ENCODE measurements around the gene SETD3.

SETD3 gene

GRCh38 chr14:99418242-99418641, 62.4 kb downstream of the SETD3 start:
- no peak for DNase-seq

GRCh38 chr14:99416909-99417308, 63.8 kb downstream of the SETD3 start:
- no peak for DNase-seq

- peak; percentile 78 for DNase-seq
Observed at GRCh38 chr14:99415496-99416281, 65.0 kb downstream of the SETD3 start.

- no peak for DNase-seq
Observed at GRCh38 chr14:99413911-99414310, 66.7 kb downstream of the SETD3 start.

DNA sequence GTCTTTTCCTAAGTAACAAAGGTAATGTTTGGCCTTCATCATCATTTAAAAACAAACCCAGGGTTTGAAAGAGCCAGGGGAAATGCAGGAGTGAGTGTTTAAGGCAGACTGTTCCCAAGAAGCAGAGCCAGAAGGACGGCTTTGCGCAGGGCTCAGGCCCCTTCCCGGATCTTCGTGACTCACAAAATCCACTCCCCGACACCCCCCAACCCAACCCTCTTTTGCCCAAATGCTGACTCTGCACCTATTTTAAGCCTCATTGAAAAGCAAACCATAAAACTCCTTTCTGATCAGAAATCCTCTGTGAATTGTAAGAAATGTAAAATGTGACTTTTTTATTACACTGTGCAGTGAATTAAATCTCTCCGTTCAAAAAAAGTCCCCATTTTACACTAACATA, 67.5 kb downstream of the SETD3 start:
- no peak for DNase-seq

DNA sequence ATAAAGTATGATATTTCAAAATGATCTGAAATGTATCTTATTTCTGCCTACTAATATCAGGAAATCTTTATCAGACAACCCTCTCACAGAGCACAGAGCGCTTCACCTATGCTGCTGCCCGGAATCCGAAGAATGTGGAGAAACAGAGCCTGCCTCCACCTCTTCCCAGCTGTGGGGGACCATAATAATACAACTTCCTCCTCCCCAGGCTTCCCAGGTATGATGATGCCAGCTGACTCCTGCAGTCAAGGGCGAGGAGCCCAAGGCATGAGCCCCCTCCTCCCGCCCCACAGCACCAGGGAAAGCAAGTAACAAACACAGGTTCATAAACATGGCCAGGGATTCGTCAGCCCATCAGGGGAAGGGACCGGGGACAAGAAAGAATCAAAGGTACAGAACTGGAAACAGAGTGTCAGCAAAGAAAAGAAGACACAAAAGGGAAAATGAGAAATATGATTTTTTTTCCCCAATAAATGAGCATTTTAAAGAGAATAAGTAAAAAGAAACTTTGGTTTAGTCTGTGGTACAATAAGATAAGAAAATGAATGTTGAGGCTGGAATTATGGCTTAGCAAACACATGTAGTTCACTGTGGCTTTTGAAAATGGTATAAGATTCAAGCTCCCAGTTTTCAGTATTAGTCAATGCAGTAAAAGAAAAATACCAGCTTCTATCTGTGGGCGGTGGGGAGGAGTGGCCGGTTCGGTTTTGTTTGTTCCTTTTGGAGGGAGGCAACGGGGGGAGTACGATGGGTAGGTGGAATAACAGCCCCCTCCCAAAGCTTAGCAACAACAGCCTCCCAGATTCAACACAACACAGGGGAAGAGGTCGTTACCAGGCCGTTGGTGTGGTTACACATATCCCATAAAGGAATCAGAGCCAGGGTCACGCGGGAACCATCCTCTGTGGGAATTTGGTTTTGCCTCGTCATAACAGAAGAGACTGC, 68.3 kb downstream of the SETD3 start:
- DNase-seq = no peak

- no peak for DNase-seq
Observed at GRCh38 chr14:99410019-99410418, 70.6 kb downstream of the SETD3 start.

DNA sequence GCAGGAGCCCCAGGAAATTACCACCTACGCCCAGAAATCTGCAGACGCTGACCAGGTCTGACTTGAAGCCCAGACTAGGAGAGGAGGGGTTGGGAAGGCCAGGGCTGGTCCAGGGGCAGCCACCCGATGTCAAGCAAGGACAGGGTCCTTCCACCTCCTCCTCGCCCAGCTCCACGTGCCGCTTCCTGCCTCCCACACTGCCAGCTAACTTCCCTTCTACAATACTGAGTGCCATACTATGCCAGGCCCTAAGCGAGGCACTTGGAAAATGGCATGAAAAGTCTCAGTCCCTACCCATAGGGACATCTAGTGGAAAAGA, 71.7 kb downstream of the SETD3 start:
- DNase-seq = no peak

DNA sequence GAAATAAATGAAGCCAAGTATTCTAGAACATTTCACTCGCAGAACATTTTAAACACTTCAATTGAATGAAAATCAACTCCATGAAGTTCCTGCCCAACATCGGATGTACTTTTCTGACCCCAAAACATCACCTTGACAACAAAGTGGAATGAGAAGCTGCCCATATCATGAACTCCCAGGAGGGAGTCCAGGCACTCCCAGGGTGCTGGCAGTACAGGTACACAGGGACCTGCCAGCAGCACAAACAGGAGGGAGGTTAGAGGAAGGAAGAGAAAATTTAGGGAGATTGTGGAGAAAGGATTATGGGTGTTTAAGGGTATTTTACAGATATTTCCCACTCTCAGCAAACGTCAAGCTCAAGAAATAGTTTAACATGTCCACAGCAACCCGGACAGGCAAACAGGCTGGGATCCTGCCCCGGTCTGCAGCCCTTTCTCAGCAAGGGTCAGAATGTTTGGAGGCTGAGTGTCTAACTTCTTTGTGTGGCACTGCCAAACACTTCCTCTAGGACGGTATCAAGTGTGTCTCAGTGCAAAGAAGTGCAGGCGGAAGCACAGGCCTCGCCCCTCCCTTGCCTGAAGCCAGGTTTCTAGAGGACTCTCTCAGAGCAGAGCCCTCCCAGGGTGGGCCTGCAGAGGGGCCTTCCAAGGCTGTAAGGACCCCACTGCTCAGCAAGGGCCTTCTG, 72.2 kb downstream of the SETD3 start:
- no peak for DNase-seq

DNA sequence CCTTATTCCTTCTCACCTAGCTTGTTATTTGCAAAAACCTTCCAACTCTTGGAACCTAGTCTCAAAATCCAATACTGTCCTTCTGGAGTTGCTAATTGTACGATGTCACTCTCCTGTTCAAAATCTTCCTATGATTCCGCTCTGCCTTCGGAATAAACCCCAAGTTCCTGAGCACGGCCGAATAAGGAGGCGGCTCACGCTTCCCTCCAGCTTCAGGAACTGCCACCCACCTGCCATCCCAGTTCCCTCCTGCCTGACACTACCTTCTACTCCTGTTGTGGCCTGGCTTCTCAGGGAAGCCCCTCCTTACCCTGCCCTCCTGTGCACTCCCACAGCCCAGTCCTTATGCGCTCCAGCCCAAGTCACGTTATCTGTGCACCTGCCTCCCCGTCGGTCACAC, 73.2 kb downstream of the SETD3 start:
- DNase-seq = no peak

DNA sequence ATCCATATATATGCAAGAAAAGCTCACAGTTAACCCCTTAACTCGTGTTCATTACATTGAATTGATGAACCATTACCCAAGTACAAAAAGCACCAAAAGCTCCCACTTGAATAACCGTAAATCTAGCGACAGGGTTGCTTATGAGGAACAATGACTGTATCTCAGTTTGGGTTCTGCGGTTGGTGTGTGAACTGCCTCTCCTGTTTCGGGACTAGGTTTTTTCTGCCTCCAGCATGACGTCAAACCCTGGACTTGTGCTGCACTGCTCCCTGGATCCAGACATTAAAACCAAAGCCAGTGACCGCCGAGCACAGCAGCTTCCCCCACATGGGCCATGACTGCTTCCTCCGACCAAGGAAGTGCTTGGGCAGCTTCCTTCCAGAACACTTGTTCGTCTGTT, 77.7 kb downstream of the SETD3 start:
- no peak for DNase-seq

DNA sequence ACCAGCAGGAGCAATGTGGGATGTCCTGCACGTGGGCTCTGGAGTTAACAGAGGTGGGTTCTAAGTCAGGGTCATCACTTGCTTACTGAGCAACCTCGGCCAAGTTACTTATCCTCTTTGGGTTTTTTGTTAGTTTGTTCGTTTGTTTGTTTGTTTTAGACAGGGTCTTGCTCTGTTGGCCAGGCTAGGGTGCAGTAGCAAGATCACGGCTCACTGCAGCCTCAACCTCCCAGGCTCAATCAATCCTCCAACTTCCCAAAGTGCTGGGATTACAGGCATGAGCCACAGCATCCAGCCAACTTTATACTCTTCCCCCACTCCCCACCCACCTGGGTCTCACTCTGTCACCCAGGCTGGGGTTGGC, 78.4 kb downstream of the SETD3 start:
- DNase-seq = no peak

- no peak for DNase-seq
Observed at GRCh38 chr14:99401621-99402284, 78.9 kb downstream of the SETD3 start.

GRCh38 chr14:99401211-99401610, 79.4 kb downstream of the SETD3 start:
- DNase-seq = no peak

DNA sequence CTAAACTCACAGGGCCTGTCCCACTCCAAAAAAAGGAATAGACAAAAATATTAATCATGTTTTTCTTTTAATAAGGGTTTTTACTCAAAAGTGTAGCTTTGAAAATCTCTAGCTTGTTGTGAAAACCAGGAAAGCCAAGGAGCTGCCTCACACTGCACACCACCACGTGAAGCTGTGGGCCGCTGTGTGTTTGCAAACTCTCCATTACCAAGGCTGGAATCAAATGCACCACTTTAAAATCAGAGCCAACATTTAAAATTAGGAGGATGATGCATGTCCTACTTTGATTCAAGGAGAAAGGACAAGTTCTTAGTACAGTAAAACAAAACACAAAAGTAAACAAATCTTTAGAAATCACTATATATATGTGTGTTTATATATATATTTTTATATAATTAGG, 83.0 kb downstream of the SETD3 start:
- DNase-seq = no peak

DNA sequence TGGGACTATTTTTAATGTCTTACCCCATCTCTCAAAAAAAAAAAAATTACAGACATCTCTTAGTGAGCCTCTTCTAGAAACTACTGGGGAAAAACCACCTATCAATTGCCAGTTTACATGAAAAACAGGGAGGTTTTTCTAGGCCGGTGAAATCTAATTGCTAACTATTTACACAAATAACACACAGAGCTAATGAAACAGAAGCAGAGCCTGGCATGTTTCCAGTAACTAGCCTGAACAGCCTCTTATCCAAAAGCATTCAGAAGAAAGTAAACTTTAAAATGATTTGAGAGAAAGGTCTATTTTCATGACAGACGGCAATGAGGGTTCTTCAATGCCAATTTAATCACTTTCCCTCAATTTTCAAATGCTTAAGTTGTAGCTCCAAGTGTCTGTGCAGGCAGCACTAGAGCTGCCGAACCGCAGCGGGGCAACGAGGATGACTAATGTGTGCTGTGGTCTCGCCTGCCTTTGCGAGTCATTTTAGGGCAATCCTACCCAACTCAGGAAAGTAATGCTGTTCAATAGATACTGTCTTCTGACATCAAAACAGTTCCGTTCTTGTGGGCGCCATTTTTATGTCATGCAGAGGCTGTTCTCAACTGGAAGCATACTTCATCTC, 84.6 kb downstream of the SETD3 start:
- DNase-seq = peak; percentile 99

- DNase-seq = no peak
Observed at GRCh38 chr14:99394602-99395156, 86.0 kb downstream of the SETD3 start.

DNA sequence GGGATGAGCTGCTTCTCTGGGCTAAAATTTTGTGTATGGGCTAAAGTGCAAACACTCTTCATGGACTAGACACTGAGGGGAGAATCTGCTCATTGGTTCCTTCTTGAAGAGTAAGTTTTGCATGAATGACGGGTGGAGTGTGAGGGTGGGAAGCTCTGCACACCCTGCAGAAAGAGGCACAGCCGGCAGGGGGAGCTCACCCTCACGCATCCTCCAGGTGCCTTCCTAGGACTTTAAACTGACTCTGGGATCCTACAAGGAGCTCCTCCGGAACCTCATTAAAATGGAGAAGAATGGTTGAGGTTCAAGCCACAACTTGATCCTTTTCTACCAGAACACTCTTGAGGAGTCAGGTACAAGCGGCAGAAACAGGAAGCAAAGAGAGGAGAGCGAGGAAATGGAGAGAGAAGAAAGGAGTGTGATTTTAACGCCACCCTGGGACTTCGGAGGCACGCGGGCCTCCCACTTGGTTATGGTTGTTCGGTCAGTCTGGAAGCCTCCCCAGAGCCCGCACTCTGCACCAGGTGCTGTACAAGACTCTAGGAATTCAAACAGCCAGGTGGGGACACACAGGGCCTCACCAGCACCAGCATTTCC, 87.5 kb downstream of the SETD3 start:
- DNase-seq = no peak

GRCh38 chr14:99391671-99392070, 89.0 kb downstream of the SETD3 start:
- DNase-seq = peak; percentile 56

DNA sequence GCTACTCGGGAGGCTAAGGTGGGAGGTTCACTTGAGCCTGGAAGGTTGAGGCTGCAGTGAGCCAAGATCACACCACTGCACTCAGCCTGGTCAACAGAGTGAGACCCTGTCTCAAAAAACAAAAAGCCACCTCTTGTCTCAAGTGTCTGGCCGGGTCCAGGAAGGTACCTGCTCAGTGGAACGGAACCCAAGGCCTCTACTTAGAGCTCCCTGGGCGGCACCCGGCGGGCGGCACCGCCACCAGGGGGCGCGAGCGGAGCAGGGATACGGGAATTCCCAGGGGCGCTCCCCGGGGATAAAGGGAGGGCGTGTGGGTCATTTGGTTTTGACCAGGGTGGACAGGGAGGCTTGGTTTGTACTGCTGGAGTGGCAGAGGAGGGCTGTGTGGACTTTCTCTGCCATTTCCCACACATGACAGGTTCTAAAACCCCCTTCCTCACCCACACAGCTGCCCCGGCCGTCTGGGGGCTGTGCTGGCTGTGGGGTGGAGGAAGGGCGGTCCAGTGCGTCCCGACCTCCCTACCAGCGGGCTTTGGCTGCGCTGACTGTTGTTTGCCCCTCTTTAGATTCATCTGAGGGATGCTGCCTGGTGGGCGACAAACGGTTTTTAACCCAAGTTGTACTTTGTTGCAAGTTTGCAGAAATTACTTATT, 91.4 kb downstream of the SETD3 start:
- no peak for DNase-seq

DNA sequence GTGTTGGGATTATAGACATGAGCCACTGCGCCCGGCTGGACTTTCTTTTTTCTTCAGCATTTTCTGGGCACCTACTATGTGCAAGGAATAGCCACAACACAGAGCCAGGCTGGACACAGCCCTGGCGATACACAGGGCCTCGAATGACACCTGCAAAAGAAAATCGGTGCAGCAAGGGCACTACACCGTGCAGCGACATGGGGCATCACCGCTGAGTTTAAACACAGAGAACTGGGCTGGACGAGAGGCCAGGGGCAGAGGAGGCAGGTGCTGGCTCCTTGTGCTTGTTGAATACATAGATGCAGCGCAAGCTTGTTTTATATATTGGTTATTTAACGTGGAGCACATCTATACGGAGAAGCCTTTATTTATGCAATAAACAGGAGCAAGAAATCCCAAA, 92.4 kb downstream of the SETD3 start:
- DNase-seq = no peak

All from DMS79 (cell line).